Peyer's patch (tissue), 4 donors: Measurements from ENCODE around the gene D2HGDH. TPM values are rescaled to one million over a fixed set of nuclear protein-coding genes. Genes with fewer than 3 reads are reported as not detected.

Source experiments
- DNase-seq, 3 donors: peaks; one replicate each; pipeline ENCODE4 v3.0.0-alpha.2; 2017 to 2019
- H3K27ac ChIP-seq, 4 donors: fragments of 200-600 bp; sonication (generic); one replicate each; pipeline ENCODE4 v1.5.1; 2016 to 2019
- H3K27me3 ChIP-seq, 2 donors: fragments of 200-600 bp; sonication (generic); one replicate each; pipeline ENCODE4 v1.5.1; 2019
- H3K36me3 ChIP-seq, 3 donors: fragments of 200-600 bp; sonication (generic); one replicate each; pipeline ENCODE4 v1.5.1; 2016 to 2019
- H3K4me1 ChIP-seq, 4 donors: fragments of 200-600 bp; sonication (generic); one replicate each; pipeline ENCODE4 v1.5.1; 2016 to 2019
- H3K4me3 ChIP-seq, 4 donors: fragments of 200-600 bp; sonication (generic); 1 replicate in 3 of 4; 2 replicates in 1 of 4; pipeline ENCODE4 v1.5.1; 2016 to 2019; ENCODE audit warnings: mild to moderate bottlenecking in 1 of 4
- H3K9me3 ChIP-seq, 4 donors: fragments of 200-600 bp; sonication (generic); one replicate each; pipeline ENCODE4 v1.5.1; 2016 to 2019; ENCODE audit warnings: mild to moderate bottlenecking in 1 of 4
- POLR2A ChIP-seq, 2 donors: fragments of 450-650 bp; IDR thresholded peaks; one replicate each; pipeline ENCODE4 v1.5.1; 2017; ENCODE audit warnings: antibody characterized with exemption in 2 of 2, mild to moderate bottlenecking in 2 of 2, moderate library complexity in 2 of 2
- total RNA-seq, 4 donors: library from RNA; depleted of rRNA; stranded (reverse); fragments of >200 nt; gene quantifications; one replicate each; pipeline ENCODE4 v1.1.0, GENCODE V29; 2016
- TF ChIP-seq, protein P1 (sequence below), 6 experiments: fragments of 450-650 bp in 4 of 6; fragments of 200-600 bp in 2 of 6; sonication (generic) in 1 of 6; IDR thresholded peaks; one replicate each; pipeline ENCODE4 v1.5.1; 2017 to 2019; ENCODE audit warnings: antibody characterized with exemption in 6 of 6, mild to moderate bottlenecking in 3 of 6, moderate library complexity in 1 of 6

The D2HGDH gene
- total RNA-seq, 4 donors from 2014 or later = 36.4 to 122 (median 77.7) TPM

DNA sequence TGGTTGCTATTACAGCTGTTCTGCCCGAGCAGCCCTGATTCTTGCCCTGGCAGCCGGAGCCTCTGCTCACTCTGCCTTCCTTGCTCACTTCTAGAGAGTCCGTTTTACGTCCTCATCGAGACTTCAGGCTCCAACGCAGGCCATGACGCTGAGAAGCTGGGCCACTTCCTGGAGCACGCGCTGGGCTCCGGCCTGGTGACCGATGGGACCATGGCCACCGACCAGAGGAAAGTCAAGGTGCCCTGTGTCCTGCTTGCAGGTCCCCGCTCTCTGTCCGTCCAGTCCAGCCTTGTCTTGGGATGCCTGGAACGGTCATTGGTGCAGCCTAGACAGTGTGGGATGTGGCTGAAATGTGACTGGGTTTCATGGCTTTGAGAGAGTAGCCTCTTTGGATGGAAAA is 16.7 kb downstream of the D2HGDH start:
- no peak for DNase-seq
- Histone ChIP-seq H3K27me3 (no peaks in the 10 kb centered on the region), H3K27ac (no peak overlapping the region), H3K9me3 (no peaks in the 10 kb centered on the region), H3K4me3 (no peak overlapping the region), H3K4me1 (no peaks in the 10 kb centered on the region), H3K36me3 (peaks cover 0 to 35% (median 0%) of the 10 kb centered on the region in 3 donors)
- no peak for TF ChIP-seq POLR2A (IDR thresholded peaks at IDR 0.05)
- TF ChIP-seq, protein P1, sequence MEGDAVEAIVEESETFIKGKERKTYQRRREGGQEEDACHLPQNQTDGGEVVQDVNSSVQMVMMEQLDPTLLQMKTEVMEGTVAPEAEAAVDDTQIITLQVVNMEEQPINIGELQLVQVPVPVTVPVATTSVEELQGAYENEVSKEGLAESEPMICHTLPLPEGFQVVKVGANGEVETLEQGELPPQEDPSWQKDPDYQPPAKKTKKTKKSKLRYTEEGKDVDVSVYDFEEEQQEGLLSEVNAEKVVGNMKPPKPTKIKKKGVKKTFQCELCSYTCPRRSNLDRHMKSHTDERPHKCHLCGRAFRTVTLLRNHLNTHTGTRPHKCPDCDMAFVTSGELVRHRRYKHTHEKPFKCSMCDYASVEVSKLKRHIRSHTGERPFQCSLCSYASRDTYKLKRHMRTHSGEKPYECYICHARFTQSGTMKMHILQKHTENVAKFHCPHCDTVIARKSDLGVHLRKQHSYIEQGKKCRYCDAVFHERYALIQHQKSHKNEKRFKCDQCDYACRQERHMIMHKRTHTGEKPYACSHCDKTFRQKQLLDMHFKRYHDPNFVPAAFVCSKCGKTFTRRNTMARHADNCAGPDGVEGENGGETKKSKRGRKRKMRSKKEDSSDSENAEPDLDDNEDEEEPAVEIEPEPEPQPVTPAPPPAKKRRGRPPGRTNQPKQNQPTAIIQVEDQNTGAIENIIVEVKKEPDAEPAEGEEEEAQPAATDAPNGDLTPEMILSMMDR (IDR thresholded peaks at IDR 0.05) = no peak

DNA sequence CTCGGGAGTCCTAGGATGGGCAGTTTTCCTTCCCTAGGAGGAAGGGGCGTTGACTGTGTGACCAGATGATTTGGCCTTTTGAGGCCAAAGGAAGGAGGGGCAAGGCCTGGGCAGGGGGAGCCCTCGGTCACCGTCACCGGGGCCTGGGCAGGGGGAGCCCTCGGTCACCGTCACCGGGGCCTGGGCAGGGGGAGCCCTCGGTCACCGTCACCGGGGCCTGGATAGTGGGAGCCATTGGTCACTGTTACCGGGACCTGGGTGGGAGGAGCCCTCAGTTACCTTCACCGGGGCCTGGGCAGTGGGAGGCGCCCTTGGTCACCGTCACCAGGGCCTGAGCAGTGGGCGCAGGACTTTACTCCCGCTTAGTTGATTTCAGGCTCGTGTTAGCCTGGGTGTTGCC is 17.3 kb downstream of the D2HGDH start:
- H3K4me1 ChIP-seq = no peaks in the 10 kb centered on the region
- no peak overlapping the region for H3K4me3 ChIP-seq
- H3K9me3 ChIP-seq = no peaks in the 10 kb centered on the region
- no peaks in the 10 kb centered on the region for H3K27me3 ChIP-seq
- TF ChIP-seq, protein P1 (IDR thresholded peaks at IDR 0.05) = no peak
- no peak for TF ChIP-seq POLR2A (IDR thresholded peaks at IDR 0.05)
- no peak overlapping the region for H3K27ac ChIP-seq
- peaks cover 0 to 41% (median 0%) of the 10 kb centered on the region in 3 donors for H3K36me3 ChIP-seq
- DNase-seq = no peak

DNA sequence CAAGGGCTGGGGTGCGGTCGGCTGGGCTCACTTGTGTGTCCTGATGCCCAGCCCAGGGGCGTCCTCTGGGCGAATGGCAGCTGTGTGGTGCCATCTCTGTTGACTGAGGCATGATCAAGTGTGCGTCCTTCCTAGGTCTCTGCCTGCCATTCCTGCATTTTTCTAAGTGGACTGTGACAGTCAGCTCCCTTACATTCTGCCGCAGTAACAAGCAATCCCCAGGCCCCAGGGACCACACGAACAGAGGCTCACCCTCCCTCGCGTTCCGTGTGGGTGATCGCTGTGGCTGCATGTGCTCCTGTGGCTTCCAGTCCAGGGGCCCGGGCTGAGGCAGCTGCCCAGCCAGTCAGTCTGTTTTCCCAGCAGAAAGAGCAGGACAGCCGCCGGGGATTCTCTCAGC is 17.8 kb downstream of the D2HGDH start:
- H3K27ac ChIP-seq = no peak overlapping the region
- H3K36me3 ChIP-seq = peaks cover 0 to 46% (median 0%) of the 10 kb centered on the region in 3 donors
- no peaks in the 10 kb centered on the region for H3K27me3 ChIP-seq
- no peak overlapping the region for H3K4me3 ChIP-seq
- no peak for DNase-seq
- no peaks in the 10 kb centered on the region for H3K4me1 ChIP-seq
- TF ChIP-seq POLR2A (IDR thresholded peaks at IDR 0.05) = no peak
- TF ChIP-seq, protein P1 (IDR thresholded peaks at IDR 0.05) = no peak
- H3K9me3 ChIP-seq = no peaks in the 10 kb centered on the region

DNA sequence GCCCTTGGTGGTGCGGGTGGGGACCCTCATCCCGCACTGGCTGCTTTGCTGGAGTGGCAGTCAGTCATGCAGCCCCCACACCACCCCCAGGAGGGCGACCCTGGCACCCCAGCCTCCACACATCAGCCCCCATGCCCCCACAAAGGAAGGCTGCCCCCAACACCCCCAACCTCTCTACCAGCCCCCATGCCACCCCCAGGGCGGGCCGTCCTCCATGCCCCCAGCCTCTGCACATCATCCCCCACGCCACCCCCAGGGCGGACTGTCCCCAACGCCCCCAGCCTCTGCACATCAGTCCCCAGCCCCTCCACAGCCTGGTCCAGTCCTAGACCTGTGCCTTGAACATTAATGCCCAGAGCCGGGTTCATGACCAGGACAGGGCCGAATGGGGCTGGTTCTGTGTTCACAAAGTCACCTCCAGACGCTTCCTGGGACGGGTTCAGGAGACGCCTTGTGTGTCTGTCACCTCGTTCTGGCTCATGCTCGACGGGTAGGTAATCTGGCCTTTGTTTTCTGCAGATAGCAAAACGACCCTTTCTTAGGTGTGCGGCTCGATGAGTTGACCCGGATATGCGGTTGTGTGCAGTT is 18.4 kb downstream of the D2HGDH start:
- no peak for DNase-seq
- TF ChIP-seq, protein P1 (IDR thresholded peaks at IDR 0.05) = no peak
- TF ChIP-seq POLR2A (IDR thresholded peaks at IDR 0.05) = no peak
- H3K36me3 ChIP-seq = peaks cover 0 to 47% (median 0%) of the 10 kb centered on the region in 3 donors
- no peaks in the 10 kb centered on the region for H3K4me1 ChIP-seq
- H3K9me3 ChIP-seq = no peaks in the 10 kb centered on the region
- H3K27me3 ChIP-seq = no peaks in the 10 kb centered on the region
- H3K27ac ChIP-seq = no peak overlapping the region
- no peak overlapping the region for H3K4me3 ChIP-seq

DNA sequence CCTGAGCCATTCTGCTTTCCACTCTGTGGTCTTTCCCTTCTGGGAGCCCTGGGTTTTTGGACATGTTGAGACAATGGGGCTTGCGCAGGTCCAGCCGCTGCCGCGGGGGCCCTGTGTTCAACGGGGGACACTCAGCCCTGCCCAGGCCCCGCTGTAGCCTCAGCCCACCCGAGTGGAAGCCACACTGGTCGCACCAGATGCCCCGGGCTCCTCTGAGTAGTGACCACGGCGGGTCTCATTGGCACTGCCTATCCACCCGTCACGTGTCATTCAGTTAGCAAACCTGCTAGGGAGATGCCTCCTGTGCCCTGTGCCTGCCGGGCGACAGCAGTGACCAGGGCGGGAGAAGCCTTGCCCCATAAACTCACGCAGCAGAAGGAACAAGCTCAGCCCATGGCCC is 19.1 kb downstream of the D2HGDH start:
- no peak for DNase-seq

More for the DNA sequence above, 19.1 kb downstream of the D2HGDH start:
- no peaks in the 10 kb centered on the region for H3K27me3 ChIP-seq
- H3K9me3 ChIP-seq = no peaks in the 10 kb centered on the region
- TF ChIP-seq, protein P1 (IDR thresholded peaks at IDR 0.05) = no peak
- no peak for TF ChIP-seq POLR2A (IDR thresholded peaks at IDR 0.05)
- no peak overlapping the region for H3K4me3 ChIP-seq
- peaks cover 0 to 44% (median 0%) of the 10 kb centered on the region in 3 donors for H3K36me3 ChIP-seq
- H3K27ac ChIP-seq = no peak overlapping the region
- no peaks in the 10 kb centered on the region for H3K4me1 ChIP-seq
